Measurements from ENCODE around the gene ABRAXAS1. TPM values are rescaled to one million over a fixed set of nuclear protein-coding genes. Genes with fewer than 3 reads are reported as not detected.

ABRAXAS1 gene
- total and polyA plus RNA-seq, 2 of the 13 experiments (the other 11 are each of a cell fraction or from before 2014, with no cell fraction given), result 14.1 to 14.7 TPM

DNA sequence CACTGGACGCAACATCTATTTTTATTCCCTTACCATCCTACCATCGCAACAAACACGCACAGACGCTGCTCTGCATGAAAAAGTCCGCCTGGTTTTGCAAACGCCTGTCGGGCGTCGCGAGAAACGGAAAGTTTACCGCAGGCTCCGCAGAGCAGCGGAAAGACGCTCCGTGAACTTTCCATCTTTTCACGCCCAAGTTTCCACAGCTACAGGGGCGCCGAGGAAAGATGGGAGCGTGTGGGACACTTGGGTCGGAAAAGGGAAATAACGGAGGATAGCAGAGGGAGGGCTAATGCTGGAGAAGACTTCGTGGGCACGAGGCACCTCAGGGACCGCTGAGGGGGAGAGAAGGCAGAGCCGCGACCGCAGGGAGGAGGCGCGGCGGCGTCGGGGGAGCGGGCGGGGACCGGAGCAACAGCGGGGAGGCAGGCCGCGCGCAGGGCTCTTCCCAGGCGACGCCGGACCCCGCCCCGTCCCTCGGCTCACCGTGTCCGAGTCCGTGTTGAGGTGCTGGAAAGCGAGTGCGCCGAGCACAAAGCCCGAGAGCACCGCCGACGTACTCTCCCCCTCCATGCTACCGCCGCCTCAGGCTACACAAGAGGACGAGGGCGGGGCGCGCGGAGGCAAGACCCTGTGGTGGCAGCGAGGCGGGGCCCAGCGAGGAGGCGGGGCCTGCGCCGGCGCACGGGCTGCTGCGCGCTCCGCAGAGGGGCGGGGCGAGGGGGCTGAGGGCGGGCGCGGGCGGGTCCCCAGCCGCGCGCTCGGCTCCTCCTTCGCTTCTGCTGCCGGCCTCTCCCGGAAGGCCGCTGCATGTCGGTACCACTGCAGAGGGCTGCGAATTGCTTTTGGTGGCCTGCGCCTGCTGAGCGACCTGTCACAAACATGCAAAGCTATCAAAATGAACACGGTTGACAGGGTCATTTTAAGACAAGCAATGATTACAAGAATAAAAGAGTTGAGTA lies at the start of gene ABRAXAS1 (continued):
- TF ChIP-seq, protein P1, sequence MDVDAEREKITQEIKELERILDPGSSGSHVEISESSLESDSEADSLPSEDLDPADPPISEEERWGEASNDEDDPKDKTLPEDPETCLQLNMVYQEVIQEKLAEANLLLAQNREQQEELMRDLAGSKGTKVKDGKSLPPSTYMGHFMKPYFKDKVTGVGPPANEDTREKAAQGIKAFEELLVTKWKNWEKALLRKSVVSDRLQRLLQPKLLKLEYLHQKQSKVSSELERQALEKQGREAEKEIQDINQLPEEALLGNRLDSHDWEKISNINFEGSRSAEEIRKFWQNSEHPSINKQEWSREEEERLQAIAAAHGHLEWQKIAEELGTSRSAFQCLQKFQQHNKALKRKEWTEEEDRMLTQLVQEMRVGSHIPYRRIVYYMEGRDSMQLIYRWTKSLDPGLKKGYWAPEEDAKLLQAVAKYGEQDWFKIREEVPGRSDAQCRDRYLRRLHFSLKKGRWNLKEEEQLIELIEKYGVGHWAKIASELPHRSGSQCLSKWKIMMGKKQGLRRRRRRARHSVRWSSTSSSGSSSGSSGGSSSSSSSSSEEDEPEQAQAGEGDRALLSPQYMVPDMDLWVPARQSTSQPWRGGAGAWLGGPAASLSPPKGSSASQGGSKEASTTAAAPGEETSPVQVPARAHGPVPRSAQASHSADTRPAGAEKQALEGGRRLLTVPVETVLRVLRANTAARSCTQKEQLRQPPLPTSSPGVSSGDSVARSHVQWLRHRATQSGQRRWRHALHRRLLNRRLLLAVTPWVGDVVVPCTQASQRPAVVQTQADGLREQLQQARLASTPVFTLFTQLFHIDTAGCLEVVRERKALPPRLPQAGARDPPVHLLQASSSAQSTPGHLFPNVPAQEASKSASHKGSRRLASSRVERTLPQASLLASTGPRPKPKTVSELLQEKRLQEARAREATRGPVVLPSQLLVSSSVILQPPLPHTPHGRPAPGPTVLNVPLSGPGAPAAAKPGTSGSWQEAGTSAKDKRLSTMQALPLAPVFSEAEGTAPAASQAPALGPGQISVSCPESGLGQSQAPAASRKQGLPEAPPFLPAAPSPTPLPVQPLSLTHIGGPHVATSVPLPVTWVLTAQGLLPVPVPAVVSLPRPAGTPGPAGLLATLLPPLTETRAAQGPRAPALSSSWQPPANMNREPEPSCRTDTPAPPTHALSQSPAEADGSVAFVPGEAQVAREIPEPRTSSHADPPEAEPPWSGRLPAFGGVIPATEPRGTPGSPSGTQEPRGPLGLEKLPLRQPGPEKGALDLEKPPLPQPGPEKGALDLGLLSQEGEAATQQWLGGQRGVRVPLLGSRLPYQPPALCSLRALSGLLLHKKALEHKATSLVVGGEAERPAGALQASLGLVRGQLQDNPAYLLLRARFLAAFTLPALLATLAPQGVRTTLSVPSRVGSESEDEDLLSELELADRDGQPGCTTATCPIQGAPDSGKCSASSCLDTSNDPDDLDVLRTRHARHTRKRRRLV (CRISPR knock-in tag; IDR thresholded peaks at IDR 0.05), result no peak
- TF ChIP-seq ZNF33B (CRISPR knock-in tag; IDR thresholded peaks at IDR 0.05), result peak; percentile 87; the same call in 1 of the 2 replicates
- TF ChIP-seq POLR2AphosphoS2 (IDR thresholded peaks at IDR 0.05; ENCODE audit: low read depth, low read length), result no peak
- TF ChIP-seq FOXP1 (IDR thresholded peaks at IDR 0.05), result no peak
- no peak for TF ChIP-seq FOXP1 (CRISPR knock-in tag; IDR thresholded peaks at IDR 0.05)
- no peak for TF ChIP-seq ZNF383 (CRISPR knock-in tag; IDR thresholded peaks at IDR 0.05; ENCODE audit: borderline replicate concordance)
- no peak for TF ChIP-seq TBP (CRISPR knock-in tag; IDR thresholded peaks at IDR 0.05)
- no peak; the same call in 1 of the 2 replicates for TF ChIP-seq SNAPC2 (CRISPR knock-in tag; IDR thresholded peaks at IDR 0.05)
- TF ChIP-seq, protein P2, sequence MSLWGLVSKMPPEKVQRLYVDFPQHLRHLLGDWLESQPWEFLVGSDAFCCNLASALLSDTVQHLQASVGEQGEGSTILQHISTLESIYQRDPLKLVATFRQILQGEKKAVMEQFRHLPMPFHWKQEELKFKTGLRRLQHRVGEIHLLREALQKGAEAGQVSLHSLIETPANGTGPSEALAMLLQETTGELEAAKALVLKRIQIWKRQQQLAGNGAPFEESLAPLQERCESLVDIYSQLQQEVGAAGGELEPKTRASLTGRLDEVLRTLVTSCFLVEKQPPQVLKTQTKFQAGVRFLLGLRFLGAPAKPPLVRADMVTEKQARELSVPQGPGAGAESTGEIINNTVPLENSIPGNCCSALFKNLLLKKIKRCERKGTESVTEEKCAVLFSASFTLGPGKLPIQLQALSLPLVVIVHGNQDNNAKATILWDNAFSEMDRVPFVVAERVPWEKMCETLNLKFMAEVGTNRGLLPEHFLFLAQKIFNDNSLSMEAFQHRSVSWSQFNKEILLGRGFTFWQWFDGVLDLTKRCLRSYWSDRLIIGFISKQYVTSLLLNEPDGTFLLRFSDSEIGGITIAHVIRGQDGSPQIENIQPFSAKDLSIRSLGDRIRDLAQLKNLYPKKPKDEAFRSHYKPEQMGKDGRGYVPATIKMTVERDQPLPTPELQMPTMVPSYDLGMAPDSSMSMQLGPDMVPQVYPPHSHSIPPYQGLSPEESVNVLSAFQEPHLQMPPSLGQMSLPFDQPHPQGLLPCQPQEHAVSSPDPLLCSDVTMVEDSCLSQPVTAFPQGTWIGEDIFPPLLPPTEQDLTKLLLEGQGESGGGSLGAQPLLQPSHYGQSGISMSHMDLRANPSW (CRISPR knock-in tag; IDR thresholded peaks at IDR 0.05; ENCODE audit: borderline replicate concordance), result 0 out of 2 replicates have a peak, but pooled peaks have one; percentile 37
- no peak for TF ChIP-seq KLF9 (CRISPR knock-in tag; IDR thresholded peaks at IDR 0.05; ENCODE audit: low read depth)
- TF ChIP-seq IKZF4 (CRISPR knock-in tag; IDR thresholded peaks at IDR 0.05; ENCODE audit: borderline replicate concordance, low read depth, not compliant biosample characterization), result no peak
- no peak for TF ChIP-seq HOXA7 (CRISPR knock-in tag; IDR thresholded peaks at IDR 0.05)
- TF ChIP-seq NPAS2 (CRISPR knock-in tag; IDR thresholded peaks at IDR 0.05; ENCODE audit: borderline replicate concordance), result no peak
- TF ChIP-seq, protein P3, sequence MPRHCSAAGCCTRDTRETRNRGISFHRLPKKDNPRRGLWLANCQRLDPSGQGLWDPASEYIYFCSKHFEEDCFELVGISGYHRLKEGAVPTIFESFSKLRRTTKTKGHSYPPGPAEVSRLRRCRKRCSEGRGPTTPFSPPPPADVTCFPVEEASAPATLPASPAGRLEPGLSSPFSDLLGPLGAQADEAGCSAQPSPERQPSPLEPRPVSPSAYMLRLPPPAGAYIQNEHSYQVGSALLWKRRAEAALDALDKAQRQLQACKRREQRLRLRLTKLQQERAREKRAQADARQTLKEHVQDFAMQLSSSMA (CRISPR knock-in tag; IDR thresholded peaks at IDR 0.05), result peak; percentile 59; the same call in 1 of the 2 replicates
- TF ChIP-seq, protein P4, sequence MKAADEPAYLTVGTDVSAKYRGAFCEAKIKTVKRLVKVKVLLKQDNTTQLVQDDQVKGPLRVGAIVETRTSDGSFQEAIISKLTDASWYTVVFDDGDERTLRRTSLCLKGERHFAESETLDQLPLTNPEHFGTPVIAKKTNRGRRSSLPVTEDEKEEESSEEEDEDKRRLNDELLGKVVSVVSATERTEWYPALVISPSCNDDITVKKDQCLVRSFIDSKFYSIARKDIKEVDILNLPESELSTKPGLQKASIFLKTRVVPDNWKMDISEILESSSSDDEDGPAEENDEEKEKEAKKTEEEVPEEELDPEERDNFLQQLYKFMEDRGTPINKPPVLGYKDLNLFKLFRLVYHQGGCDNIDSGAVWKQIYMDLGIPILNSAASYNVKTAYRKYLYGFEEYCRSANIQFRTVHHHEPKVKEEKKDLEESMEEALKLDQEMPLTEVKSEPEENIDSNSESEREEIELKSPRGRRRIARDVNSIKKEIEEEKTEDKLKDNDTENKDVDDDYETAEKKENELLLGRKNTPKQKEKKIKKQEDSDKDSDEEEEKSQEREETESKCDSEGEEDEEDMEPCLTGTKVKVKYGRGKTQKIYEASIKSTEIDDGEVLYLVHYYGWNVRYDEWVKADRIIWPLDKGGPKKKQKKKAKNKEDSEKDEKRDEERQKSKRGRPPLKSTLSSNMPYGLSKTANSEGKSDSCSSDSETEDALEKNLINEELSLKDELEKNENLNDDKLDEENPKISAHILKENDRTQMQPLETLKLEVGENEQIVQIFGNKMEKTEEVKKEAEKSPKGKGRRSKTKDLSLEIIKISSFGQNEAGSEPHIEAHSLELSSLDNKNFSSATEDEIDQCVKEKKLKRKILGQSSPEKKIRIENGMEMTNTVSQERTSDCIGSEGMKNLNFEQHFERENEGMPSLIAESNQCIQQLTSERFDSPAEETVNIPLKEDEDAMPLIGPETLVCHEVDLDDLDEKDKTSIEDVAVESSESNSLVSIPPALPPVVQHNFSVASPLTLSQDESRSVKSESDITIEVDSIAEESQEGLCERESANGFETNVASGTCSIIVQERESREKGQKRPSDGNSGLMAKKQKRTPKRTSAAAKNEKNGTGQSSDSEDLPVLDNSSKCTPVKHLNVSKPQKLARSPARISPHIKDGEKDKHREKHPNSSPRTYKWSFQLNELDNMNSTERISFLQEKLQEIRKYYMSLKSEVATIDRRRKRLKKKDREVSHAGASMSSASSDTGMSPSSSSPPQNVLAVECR (CRISPR knock-in tag; IDR thresholded peaks at IDR 0.05; ENCODE audit: borderline replicate concordance), result peak; percentile 92

All from HepG2 (cell line).